Kidney (tissue), 14 donors: ENCODE results near the gene DAPK3. TPM values are rescaled to one million over a fixed set of nuclear protein-coding genes. Genes with fewer than 3 reads are reported as not detected.

Experiments
- DNase-seq, 5 donors: peaks; one replicate each; pipeline ENCODE4 v3.0.0-alpha.2; 2013 to 2020
- FAIRE-seq: peaks from 2 replicates; lab custom pipeline; 2012; peaks lifted over from hg19 to GRCh38; lab: Jason Lieb, UNC
- H3K27ac ChIP-seq, 2 donors: one replicate each; pipeline ENCODE4 v1.7.0; 2013; ENCODE audit warnings: low read depth in 2 of 2, low read length in 2 of 2, inconsistent platforms in 1 of 2
- H3K27me3 ChIP-seq: one replicate; pipeline ENCODE4 v1.7.1; 2013; ENCODE audit warnings: low read length, inconsistent platforms; ENCODE audit not compliant: control insufficient read depth, insufficient read depth
- H3K36me3 ChIP-seq, 3 donors: one replicate each; pipeline versions ENCODE4 v1.7.0 to v1.7.1; 2013; ENCODE audit warnings: low read length in 3 of 3, control low read depth in 1 of 3, inconsistent platforms in 1 of 3; ENCODE audit not compliant: insufficient read depth in 3 of 3, control insufficient read depth in 2 of 3
- H3K4me1 ChIP-seq, 3 donors: one replicate each; pipeline versions ENCODE4 v1.7.0 to v1.7.1; 2013; ENCODE audit warnings: low read length in 3 of 3, inconsistent platforms in 1 of 3, low read depth in 1 of 3; ENCODE audit not compliant: control insufficient read depth in 2 of 3, insufficient read depth in 2 of 3
- H3K4me3 ChIP-seq, 3 donors: one replicate each; pipeline versions ENCODE4 v1.7.0 to v1.8.1; 2013; ENCODE audit warnings: low read length in 3 of 3, control low read depth in 1 of 3, inconsistent platforms in 1 of 3
- H3K9ac ChIP-seq, 3 donors: one replicate each; pipeline versions ENCODE4 v1.7.0 to v1.7.1; 2013; ENCODE audit warnings: low read length in 3 of 3, control low read depth in 1 of 3, inconsistent platforms in 1 of 3
- H3K9me3 ChIP-seq, 3 donors: one replicate each; pipeline versions ENCODE4 v1.7.0 to v1.7.1; 2013; ENCODE audit warnings: low read length in 3 of 3, control low read depth in 1 of 3, inconsistent platforms in 1 of 3; ENCODE audit not compliant: control insufficient read depth in 2 of 3, insufficient read depth in 1 of 3
- intact Hi-C: fragments of 100-400 bp; cut with DNase I; formaldehyde crosslinking; loops from one replicate; pipeline ENCODE4 v1.11.1; 2022
- polyA plus RNA-seq: library from polyadenylated mRNA; stranded (reverse); fragments of 350-450 nt; fragmentation: Illumina TruSeq; extraction: RNeasy Lipid Tissue Mini Kit (QIAGEN cat#74804); gene quantifications from one replicate; pipeline ENCODE4 v1.2.3, GENCODE V29; 2014; ENCODE audit warnings: low read depth, low replicate concordance; ENCODE audit not compliant: insufficient read depth
- total RNA-seq: library from RNA; stranded (reverse); fragmentation: NEBNext Ultra II Directional; extraction: Animal tissue kit (Norgen Biotek cat#: 25700); gene quantifications from one replicate; pipeline ENCODE4 v1.2.1, GENCODE V29; 2021
- TF ChIP-seq, protein P1 (sequence below): IDR thresholded peaks from 3 replicates; pipeline ENCODE4 v1.5.1; 2012; ENCODE audit warnings: mild to moderate bottlenecking, moderate library complexity, borderline replicate concordance; ENCODE audit not compliant: insufficient read depth; ENCODE audit errors: extremely low read depth
- donor health status: control.
- donor health status: control.
- donor health status: control.
- donor health status: control.
- donor health status: control.
- donor health status: DM: yes; HTN: yes; CAD: no.
- donor health status: Normal renal cell carcinoma (clear cell type).

DAPK3 gene
- total and polyA plus RNA-seq, 2 donors from 2014 or later, result 30.6 to 54.6 TPM

DNA sequence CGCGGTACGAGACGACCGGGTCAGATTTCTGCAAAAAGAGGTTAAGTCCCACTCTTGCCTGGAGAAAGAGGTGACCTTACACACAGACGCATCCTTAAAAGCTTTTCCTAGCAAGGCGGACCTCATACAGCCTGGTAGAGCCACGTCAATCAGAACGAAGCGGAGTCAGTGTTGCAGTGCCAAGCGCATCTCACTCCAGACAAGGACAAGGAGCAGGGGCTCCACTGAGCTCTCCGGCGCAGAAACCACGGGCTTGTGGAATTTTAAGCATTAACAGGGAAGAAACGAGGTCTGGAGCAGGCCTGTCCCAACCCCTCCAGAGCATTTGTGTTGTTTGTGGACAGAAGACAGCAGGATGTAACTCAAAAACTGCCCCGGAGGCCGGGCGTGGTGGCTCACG is 7.2 kb upstream of the DAPK3 start:
- H3K4me1 ChIP-seq, result peaks cover 0 to 7% (median 2%) of the 10 kb centered on the region in 3 donors
- FAIRE-seq, result no peak
- H3K9me3 ChIP-seq, result no peaks in the 10 kb centered on the region
- no peaks in the 10 kb centered on the region for H3K27me3 ChIP-seq
- no peak for DNase-seq
- no peak overlapping the region for H3K9ac ChIP-seq
- TF ChIP-seq, protein P1, sequence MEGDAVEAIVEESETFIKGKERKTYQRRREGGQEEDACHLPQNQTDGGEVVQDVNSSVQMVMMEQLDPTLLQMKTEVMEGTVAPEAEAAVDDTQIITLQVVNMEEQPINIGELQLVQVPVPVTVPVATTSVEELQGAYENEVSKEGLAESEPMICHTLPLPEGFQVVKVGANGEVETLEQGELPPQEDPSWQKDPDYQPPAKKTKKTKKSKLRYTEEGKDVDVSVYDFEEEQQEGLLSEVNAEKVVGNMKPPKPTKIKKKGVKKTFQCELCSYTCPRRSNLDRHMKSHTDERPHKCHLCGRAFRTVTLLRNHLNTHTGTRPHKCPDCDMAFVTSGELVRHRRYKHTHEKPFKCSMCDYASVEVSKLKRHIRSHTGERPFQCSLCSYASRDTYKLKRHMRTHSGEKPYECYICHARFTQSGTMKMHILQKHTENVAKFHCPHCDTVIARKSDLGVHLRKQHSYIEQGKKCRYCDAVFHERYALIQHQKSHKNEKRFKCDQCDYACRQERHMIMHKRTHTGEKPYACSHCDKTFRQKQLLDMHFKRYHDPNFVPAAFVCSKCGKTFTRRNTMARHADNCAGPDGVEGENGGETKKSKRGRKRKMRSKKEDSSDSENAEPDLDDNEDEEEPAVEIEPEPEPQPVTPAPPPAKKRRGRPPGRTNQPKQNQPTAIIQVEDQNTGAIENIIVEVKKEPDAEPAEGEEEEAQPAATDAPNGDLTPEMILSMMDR, result no peak
- H3K27ac ChIP-seq, result no peak overlapping the region
- intact Hi-C loops, result no loop called here
- peaks cover 3 to 75% (median 57%) of the 10 kb centered on the region in 3 donors for H3K36me3 ChIP-seq
- H3K4me3 ChIP-seq, result no peak overlapping the region

DNA sequence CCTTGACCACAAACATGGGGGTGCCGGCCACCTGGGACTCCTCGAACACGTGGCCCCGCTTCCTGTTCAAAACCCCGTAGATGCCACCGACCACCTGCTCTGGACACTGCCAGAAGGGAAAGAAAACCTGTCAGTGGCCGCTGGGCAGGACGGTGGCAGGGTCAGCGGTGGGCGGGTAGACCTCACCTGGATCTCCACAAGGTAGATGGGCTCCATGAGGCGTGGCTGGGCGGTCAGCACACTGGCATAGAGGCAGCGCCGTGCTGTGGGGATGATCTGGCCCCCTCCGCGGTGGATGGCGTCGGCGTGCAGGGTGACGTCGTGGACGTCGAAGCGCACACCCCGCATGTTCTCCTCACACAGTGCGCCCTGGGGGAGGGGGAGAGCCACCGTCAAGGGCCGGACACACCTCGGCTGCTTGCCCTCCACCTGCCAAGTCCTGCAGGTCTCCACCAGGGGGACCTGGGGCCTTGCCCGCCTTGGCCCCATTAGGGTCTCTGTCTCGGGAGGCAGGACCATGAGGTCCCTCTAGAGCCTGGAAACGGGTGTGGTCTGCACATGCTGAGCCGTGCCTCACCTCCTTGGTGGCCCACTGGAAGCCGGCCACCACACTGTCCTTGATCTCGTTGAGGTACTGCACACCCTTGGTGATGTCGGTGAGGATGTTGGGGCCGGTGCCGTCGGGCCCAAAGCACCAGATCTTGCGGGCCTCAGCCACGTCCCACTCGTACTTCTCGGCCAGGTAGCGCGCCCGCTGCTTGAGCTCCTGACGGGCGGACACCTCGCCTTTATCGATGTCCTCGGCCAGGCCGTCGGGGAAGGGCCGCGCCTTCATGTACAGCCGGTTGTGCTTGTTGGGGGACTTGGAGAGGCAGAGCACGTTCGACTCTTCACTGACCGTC is 6.6 kb upstream of the DAPK3 start:
- Histone ChIP-seq H3K9me3 (no peaks in the 10 kb centered on the region), H3K9ac (no peak overlapping the region), H3K27ac (no peak overlapping the region), H3K27me3 (no peaks in the 10 kb centered on the region), H3K4me1 (peaks cover 0 to 2% (median 0%) of the 10 kb centered on the region in 3 donors), H3K36me3 (peaks cover 2 to 68% (median 50%) of the 10 kb centered on the region in 3 donors), H3K4me3 (no peak overlapping the region)
- peak in 1 of 5 donors; percentile 76 for DNase-seq
- TF ChIP-seq, protein P1, result no peak
- intact Hi-C loops, result no loop called here
- no peak for FAIRE-seq

DNA sequence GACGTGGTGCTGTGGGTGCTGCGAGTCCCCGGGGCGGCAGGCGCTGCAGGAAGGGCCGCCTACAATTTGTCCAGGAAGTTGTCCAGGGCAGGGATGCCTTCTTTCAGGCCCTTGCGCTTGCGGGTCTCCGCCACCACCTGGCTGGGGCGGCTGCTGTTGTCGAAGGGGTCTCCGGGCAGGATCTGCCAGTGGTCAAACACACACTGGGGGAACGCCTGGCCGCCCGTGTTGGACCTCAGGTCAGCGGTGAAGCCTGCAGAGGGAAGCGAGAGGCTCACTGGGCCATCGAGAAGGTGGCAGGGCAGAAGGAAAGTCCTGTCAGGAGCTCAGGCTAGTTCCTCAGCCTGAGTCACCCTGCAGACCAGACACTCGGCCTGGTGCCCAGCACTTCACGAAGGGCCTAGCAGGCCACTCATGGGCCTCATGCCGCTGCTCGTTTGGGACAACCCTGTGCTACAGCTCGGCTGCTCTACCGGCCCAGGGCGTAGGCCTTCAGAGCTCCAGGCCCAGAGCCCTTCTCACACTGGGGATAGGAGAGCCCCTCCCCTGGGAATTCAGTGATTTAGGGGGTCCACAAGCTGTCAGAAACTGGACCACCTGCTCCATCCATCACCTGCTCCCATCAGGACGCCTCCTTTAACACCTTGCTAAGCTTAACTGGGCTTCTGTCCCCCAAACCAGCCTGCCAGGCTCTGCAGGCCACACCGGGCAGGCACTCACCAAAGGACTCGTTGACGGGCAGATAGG is 5.8 kb upstream of the DAPK3 start:
- TF ChIP-seq, protein P1, result no peak
- FAIRE-seq, result no peak
- Histone ChIP-seq H3K4me3 (no peak overlapping the region), H3K9me3 (no peaks in the 10 kb centered on the region), H3K9ac (no peak overlapping the region), H3K36me3 (peaks cover 2 to 60% (median 42%) of the 10 kb centered on the region in 3 donors), H3K27ac (no peak overlapping the region), H3K27me3 (no peaks in the 10 kb centered on the region), H3K4me1 (no peaks in the 10 kb centered on the region)
- peak in 1 of 5 donors; percentile 87 for DNase-seq
- intact Hi-C loops, result no loop called here
